IPS-15b (cell line): ENCODE measurements around the gene SAMD9L.

ENCODE experiments used
- H3K27me3 ChIP-seq: one replicate; pipeline ENCODE4 v1.6.1; 2013; ENCODE audit warnings: low read length; ENCODE audit not compliant: control insufficient read depth, insufficient read depth
- H3K36me3 ChIP-seq: one replicate; pipeline ENCODE4 v1.6.1; 2013; ENCODE audit warnings: low read length; ENCODE audit not compliant: control insufficient read depth, insufficient read depth
- H3K4me1 ChIP-seq: one replicate; pipeline ENCODE4 v1.6.1; 2013; ENCODE audit warnings: mild to moderate bottlenecking, low read length; ENCODE audit not compliant: control insufficient read depth, insufficient read depth
- H3K4me3 ChIP-seq: one replicate; pipeline ENCODE4 v1.5.1; 2013; ENCODE audit warnings: low read depth, low read length
- H3K9ac ChIP-seq: one replicate; pipeline ENCODE4 v1.6.1; 2013; ENCODE audit warnings: low read depth, mild to moderate bottlenecking, low read length
- H3K9me3 ChIP-seq: one replicate; pipeline ENCODE4 v1.6.1; 2013; ENCODE audit warnings: mild to moderate bottlenecking, low read length; ENCODE audit not compliant: control insufficient read depth, insufficient read depth

Gene SAMD9L

GRCh38 chr7:93165447-93165846, 17.3 kb upstream of the SAMD9L start:
- no peak overlapping the region for H3K4me3 ChIP-seq
- H3K27me3 ChIP-seq = no peaks in the 10 kb centered on the region
- no peaks in the 10 kb centered on the region for H3K4me1 ChIP-seq
- no peaks in the 10 kb centered on the region for H3K9me3 ChIP-seq
- H3K36me3 ChIP-seq = no peaks in the 10 kb centered on the region
- no peak overlapping the region for H3K9ac ChIP-seq

- Histone ChIP-seq H3K9ac (no peak overlapping the region), H3K36me3 (no peaks in the 10 kb centered on the region), H3K9me3 (no peaks in the 10 kb centered on the region), H3K27me3 (no peaks in the 10 kb centered on the region), H3K4me1 (no peaks in the 10 kb centered on the region), H3K4me3 (no peak overlapping the region)
Observed at GRCh38 chr7:93164766-93165165, 16.6 kb upstream of the SAMD9L start.

- Histone ChIP-seq H3K36me3 (no peaks in the 10 kb centered on the region), H3K4me3 (no peak overlapping the region), H3K9ac (no peak overlapping the region), H3K27me3 (no peaks in the 10 kb centered on the region), H3K4me1 (no peaks in the 10 kb centered on the region), H3K9me3 (no peaks in the 10 kb centered on the region)
Observed at GRCh38 chr7:93161181-93161762, 13.1 kb upstream of the SAMD9L start.

GRCh38 chr7:93160410-93160809, 12.2 kb upstream of the SAMD9L start:
- Histone ChIP-seq H3K4me3 (no peak overlapping the region), H3K9me3 (no peaks in the 10 kb centered on the region), H3K9ac (no peak overlapping the region), H3K36me3 (no peaks in the 10 kb centered on the region), H3K27me3 (no peaks in the 10 kb centered on the region), H3K4me1 (no peaks in the 10 kb centered on the region)

GRCh38 chr7:93159490-93159889, 11.3 kb upstream of the SAMD9L start:
- H3K9ac ChIP-seq = no peak overlapping the region
- no peaks in the 10 kb centered on the region for H3K36me3 ChIP-seq
- no peaks in the 10 kb centered on the region for H3K4me1 ChIP-seq
- no peaks in the 10 kb centered on the region for H3K27me3 ChIP-seq
- no peak overlapping the region for H3K4me3 ChIP-seq
- H3K9me3 ChIP-seq = no peaks in the 10 kb centered on the region

GRCh38 chr7:93156884-93157283, 8.7 kb upstream of the SAMD9L start:
- H3K27me3 ChIP-seq = no peaks in the 10 kb centered on the region
- no peaks in the 10 kb centered on the region for H3K36me3 ChIP-seq
- no peaks in the 10 kb centered on the region for H3K9me3 ChIP-seq
- no peak overlapping the region for H3K9ac ChIP-seq
- no peak overlapping the region for H3K4me3 ChIP-seq
- no peaks in the 10 kb centered on the region for H3K4me1 ChIP-seq

GRCh38 chr7:93150200-93150835, 2.1 kb upstream of the SAMD9L start:
- Histone ChIP-seq H3K9ac (no peak overlapping the region), H3K9me3 (no peaks in the 10 kb centered on the region), H3K36me3 (no peaks in the 10 kb centered on the region), H3K27me3 (no peaks in the 10 kb centered on the region), H3K4me3 (no peak overlapping the region), H3K4me1 (no peaks in the 10 kb centered on the region)

- H3K4me1 ChIP-seq = no peaks in the 10 kb centered on the region
- no peak overlapping the region for H3K9ac ChIP-seq
- H3K9me3 ChIP-seq = no peaks in the 10 kb centered on the region
- no peaks in the 10 kb centered on the region for H3K27me3 ChIP-seq
- no peaks in the 10 kb centered on the region for H3K36me3 ChIP-seq
- no peak overlapping the region for H3K4me3 ChIP-seq
Observed at GRCh38 chr7:93148727-93149126, 542 bp upstream of the SAMD9L start.

GRCh38 chr7:93147363-93147762, 822 bp downstream of the SAMD9L start:
- Histone ChIP-seq H3K4me1 (no peaks in the 10 kb centered on the region), H3K9ac (no peak overlapping the region), H3K36me3 (no peaks in the 10 kb centered on the region), H3K27me3 (no peaks in the 10 kb centered on the region), H3K4me3 (no peak overlapping the region), H3K9me3 (no peaks in the 10 kb centered on the region)

- H3K9me3 ChIP-seq = no peaks in the 10 kb centered on the region
- no peaks in the 10 kb centered on the region for H3K36me3 ChIP-seq
- H3K27me3 ChIP-seq = no peaks in the 10 kb centered on the region
- no peaks in the 10 kb centered on the region for H3K4me1 ChIP-seq
- H3K4me3 ChIP-seq = no peak overlapping the region
- no peak overlapping the region for H3K9ac ChIP-seq
Observed at GRCh38 chr7:93146472-93147141, 1.6 kb downstream of the SAMD9L start.

GRCh38 chr7:93146036-93146435, 2.1 kb downstream of the SAMD9L start:
- H3K4me3 ChIP-seq = no peak overlapping the region
- H3K27me3 ChIP-seq = no peaks in the 10 kb centered on the region
- H3K4me1 ChIP-seq = no peaks in the 10 kb centered on the region
- no peaks in the 10 kb centered on the region for H3K9me3 ChIP-seq
- H3K9ac ChIP-seq = no peak overlapping the region
- no peaks in the 10 kb centered on the region for H3K36me3 ChIP-seq

GRCh38 chr7:93145354-93145753, 2.8 kb downstream of the SAMD9L start:
- Histone ChIP-seq H3K9ac (no peak overlapping the region), H3K27me3 (no peaks in the 10 kb centered on the region), H3K4me1 (no peaks in the 10 kb centered on the region), H3K4me3 (no peak overlapping the region), H3K36me3 (no peaks in the 10 kb centered on the region), H3K9me3 (no peaks in the 10 kb centered on the region)
